ENCODE results near the gene SCYGR1. TPM values are rescaled to one million over a fixed set of nuclear protein-coding genes. Genes with fewer than 3 reads are reported as not detected.

The SCYGR1 gene
- polyA plus RNA-seq, 1 donor from 2014 or later: not detected

DNA sequence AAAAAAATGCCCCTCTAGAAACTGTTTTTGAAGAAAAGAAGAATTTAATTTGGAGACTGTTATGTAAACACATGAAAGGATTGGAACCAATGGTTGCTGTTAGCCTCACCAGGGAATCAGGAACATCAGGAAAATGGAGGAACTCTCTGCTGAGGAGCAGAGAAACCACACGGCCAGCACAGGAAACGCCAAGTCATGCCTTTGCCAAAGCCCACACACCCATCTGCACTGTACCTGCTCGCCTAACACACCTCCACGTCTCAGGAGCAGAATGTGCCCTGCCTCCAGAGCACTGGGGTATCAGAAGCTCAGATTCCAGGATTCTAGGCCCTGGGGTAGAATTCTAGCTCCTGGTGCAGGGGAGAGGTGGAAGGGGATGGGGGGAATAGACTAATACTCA lies 9.8 kb upstream of the SCYGR1 start:
- Histone ChIP-seq H3K9me2 (ENCODE audit: insufficient read depth, low read length) (no peaks in the 10 kb centered on the region), H2AFZ (ENCODE audit: low read depth, low read length) (no peak overlapping the region), H3K4me2 (ENCODE audit: low read length) (no peak overlapping the region), H3K9me3 (ENCODE audit: low read length) (no peaks in the 10 kb centered on the region), H3K36me3 (ENCODE audit: insufficient read depth, low read length) (no peaks in the 10 kb centered on the region), H3K27me3 (ENCODE audit: insufficient read depth, low read depth, low read length) (no peaks in the 10 kb centered on the region), H3F3A (ENCODE audit: insufficient read depth, low read length, poor library complexity, severe bottlenecking) (no peaks in the 10 kb centered on the region), H4K20me1 (ENCODE audit: insufficient read depth) (no peaks in the 10 kb centered on the region), H3K4me3 (ENCODE audit: low read length) (no peak overlapping the region), H3K27ac (ENCODE audit: low read length) (no peak overlapping the region), H3K9ac (ENCODE audit: low read length) (no peak overlapping the region), H3K79me2 (replicated peaks; ENCODE audit: insufficient read depth, low read length) (no peaks in the 10 kb centered on the region)
- no peak for TF ChIP-seq TAF1 (IDR thresholded peaks at IDR 0.05; ENCODE audit: low read depth)

DNA sequence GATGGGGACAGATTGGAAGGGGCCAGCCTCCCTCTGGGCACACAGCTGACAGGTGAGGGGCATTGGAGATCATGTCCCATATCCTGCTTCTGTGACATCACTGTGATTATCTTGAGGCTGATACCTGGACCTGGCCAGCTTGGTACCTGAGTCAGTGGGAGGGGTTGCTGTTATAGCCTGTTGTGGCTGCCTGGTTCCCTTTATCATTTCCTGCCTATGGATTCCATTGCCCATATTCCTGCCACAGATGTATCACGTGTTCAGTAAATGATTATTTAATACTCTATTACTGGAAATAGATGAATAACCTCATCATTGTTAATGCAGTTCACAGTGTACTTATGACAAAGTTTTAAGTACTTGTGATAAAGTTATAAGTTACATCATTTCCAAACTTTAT lies 7.8 kb upstream of the SCYGR1 start:
- Histone ChIP-seq H4K20me1 (ENCODE audit: insufficient read depth) (no peaks in the 10 kb centered on the region), H3K9me3 (ENCODE audit: low read length) (no peaks in the 10 kb centered on the region), H3K9me2 (ENCODE audit: insufficient read depth, low read length) (no peaks in the 10 kb centered on the region), H3K4me3 (ENCODE audit: low read length) (no peak overlapping the region), H3K79me2 (replicated peaks; ENCODE audit: insufficient read depth, low read length) (no peaks in the 10 kb centered on the region), H2AFZ (ENCODE audit: low read depth, low read length) (no peak overlapping the region), H3K9ac (ENCODE audit: low read length) (no peak overlapping the region), H3K27ac (ENCODE audit: low read length) (no peak overlapping the region), H3K36me3 (ENCODE audit: insufficient read depth, low read length) (no peaks in the 10 kb centered on the region), H3K4me2 (ENCODE audit: low read length) (no peak overlapping the region), H3K27me3 (ENCODE audit: insufficient read depth, low read depth, low read length) (no peaks in the 10 kb centered on the region), H3F3A (ENCODE audit: insufficient read depth, low read length, poor library complexity, severe bottlenecking) (no peaks in the 10 kb centered on the region)
- TF ChIP-seq MXI1 (conservative IDR thresholded peaks at IDR 0.05; ENCODE audit: poor library complexity, severe bottlenecking) (no peak), POLR2AphosphoS5 (IDR thresholded peaks at IDR 0.05) (no peak), EP300 (conservative IDR thresholded peaks at IDR 0.05; ENCODE audit: poor library complexity, severe bottlenecking) (no peak), SMC3 (conservative IDR thresholded peaks at IDR 0.05; ENCODE audit: poor library complexity) (no peak), EZH2 (IDR thresholded peaks at IDR 0.05; ENCODE audit: borderline replicate concordance, insufficient read depth, low read length, poor library complexity, severe bottlenecking) (no peak), TAF1 (IDR thresholded peaks at IDR 0.05; ENCODE audit: low read depth) (no peak), RAD21 (conservative IDR thresholded peaks at IDR 0.05) (no peak)
- TF ChIP-seq, protein P1, sequence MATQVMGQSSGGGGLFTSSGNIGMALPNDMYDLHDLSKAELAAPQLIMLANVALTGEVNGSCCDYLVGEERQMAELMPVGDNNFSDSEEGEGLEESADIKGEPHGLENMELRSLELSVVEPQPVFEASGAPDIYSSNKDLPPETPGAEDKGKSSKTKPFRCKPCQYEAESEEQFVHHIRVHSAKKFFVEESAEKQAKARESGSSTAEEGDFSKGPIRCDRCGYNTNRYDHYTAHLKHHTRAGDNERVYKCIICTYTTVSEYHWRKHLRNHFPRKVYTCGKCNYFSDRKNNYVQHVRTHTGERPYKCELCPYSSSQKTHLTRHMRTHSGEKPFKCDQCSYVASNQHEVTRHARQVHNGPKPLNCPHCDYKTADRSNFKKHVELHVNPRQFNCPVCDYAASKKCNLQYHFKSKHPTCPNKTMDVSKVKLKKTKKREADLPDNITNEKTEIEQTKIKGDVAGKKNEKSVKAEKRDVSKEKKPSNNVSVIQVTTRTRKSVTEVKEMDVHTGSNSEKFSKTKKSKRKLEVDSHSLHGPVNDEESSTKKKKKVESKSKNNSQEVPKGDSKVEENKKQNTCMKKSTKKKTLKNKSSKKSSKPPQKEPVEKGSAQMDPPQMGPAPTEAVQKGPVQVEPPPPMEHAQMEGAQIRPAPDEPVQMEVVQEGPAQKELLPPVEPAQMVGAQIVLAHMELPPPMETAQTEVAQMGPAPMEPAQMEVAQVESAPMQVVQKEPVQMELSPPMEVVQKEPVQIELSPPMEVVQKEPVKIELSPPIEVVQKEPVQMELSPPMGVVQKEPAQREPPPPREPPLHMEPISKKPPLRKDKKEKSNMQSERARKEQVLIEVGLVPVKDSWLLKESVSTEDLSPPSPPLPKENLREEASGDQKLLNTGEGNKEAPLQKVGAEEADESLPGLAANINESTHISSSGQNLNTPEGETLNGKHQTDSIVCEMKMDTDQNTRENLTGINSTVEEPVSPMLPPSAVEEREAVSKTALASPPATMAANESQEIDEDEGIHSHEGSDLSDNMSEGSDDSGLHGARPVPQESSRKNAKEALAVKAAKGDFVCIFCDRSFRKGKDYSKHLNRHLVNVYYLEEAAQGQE (IDR thresholded peaks at IDR 0.05; ENCODE audit: borderline replicate concordance): no peak
- TF ChIP-seq, protein P2, sequence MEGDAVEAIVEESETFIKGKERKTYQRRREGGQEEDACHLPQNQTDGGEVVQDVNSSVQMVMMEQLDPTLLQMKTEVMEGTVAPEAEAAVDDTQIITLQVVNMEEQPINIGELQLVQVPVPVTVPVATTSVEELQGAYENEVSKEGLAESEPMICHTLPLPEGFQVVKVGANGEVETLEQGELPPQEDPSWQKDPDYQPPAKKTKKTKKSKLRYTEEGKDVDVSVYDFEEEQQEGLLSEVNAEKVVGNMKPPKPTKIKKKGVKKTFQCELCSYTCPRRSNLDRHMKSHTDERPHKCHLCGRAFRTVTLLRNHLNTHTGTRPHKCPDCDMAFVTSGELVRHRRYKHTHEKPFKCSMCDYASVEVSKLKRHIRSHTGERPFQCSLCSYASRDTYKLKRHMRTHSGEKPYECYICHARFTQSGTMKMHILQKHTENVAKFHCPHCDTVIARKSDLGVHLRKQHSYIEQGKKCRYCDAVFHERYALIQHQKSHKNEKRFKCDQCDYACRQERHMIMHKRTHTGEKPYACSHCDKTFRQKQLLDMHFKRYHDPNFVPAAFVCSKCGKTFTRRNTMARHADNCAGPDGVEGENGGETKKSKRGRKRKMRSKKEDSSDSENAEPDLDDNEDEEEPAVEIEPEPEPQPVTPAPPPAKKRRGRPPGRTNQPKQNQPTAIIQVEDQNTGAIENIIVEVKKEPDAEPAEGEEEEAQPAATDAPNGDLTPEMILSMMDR (IDR thresholded peaks at IDR 0.05; ENCODE audit: poor library complexity, severe bottlenecking): no peak

DNA sequence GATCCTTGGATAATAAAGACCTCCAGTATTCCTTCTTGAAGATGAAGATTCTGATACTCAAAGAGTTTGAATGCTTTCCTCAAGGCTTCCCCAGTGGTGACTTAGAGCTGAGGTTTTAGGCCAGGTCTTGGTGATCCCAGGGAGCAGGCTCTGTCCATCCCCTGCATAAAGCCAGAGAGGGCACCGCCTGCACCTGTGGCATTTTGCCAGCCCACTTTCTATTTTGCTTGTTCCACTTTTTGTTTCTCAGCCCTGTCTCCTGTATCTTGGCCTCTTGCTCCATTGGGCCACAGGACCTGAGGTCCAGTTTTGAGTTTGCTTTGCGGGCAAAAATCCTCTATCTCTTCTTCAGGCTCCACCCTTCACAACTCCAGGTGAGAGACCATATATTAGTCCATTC lies 6.7 kb upstream of the SCYGR1 start:
- H3F3A ChIP-seq (ENCODE audit: insufficient read depth, low read length, poor library complexity, severe bottlenecking): no peaks in the 10 kb centered on the region
- no peaks in the 10 kb centered on the region for H3K9me2 ChIP-seq (ENCODE audit: insufficient read depth, low read length)
- no peaks in the 10 kb centered on the region for H3K36me3 ChIP-seq (ENCODE audit: insufficient read depth, low read length)
- no peak overlapping the region for H2AFZ ChIP-seq (ENCODE audit: low read depth, low read length)
- no peaks in the 10 kb centered on the region for H3K9me3 ChIP-seq (ENCODE audit: low read length)
- no peaks in the 10 kb centered on the region for H3K27me3 ChIP-seq (ENCODE audit: insufficient read depth, low read depth, low read length)
- TF ChIP-seq EP300 (conservative IDR thresholded peaks at IDR 0.05; ENCODE audit: poor library complexity, severe bottlenecking) (no peak), MXI1 (conservative IDR thresholded peaks at IDR 0.05; ENCODE audit: poor library complexity, severe bottlenecking) (no peak), TAF1 (IDR thresholded peaks at IDR 0.05; ENCODE audit: low read depth) (no peak), RAD21 (conservative IDR thresholded peaks at IDR 0.05) (no peak), POLR2AphosphoS5 (IDR thresholded peaks at IDR 0.05) (no peak), SMC3 (conservative IDR thresholded peaks at IDR 0.05; ENCODE audit: poor library complexity) (no peak), EZH2 (IDR thresholded peaks at IDR 0.05; ENCODE audit: borderline replicate concordance, insufficient read depth, low read length, poor library complexity, severe bottlenecking) (no peak)
- TF ChIP-seq, protein P1 (IDR thresholded peaks at IDR 0.05; ENCODE audit: borderline replicate concordance): no peak
- TF ChIP-seq, protein P2 (IDR thresholded peaks at IDR 0.05; ENCODE audit: poor library complexity, severe bottlenecking): no peak
- H3K9ac ChIP-seq (ENCODE audit: low read length): no peak overlapping the region
- H3K4me2 ChIP-seq (ENCODE audit: low read length): no peak overlapping the region
- H4K20me1 ChIP-seq (ENCODE audit: insufficient read depth): no peaks in the 10 kb centered on the region
- no peak overlapping the region for H3K4me3 ChIP-seq (ENCODE audit: low read length)
- no peak overlapping the region for H3K27ac ChIP-seq (ENCODE audit: low read length)
- no peaks in the 10 kb centered on the region for H3K79me2 ChIP-seq (replicated peaks; ENCODE audit: insufficient read depth, low read length)
